GM18520 (cell line): ENCODE results near the gene METTL26.

Experiments
- ATAC-seq: cut with Tn5 transposase; IDR thresholded peaks from one replicate; pipeline ENCODE4 v1.9.1; 2021; ENCODE audit not compliant: unreplicated experiment

METTL26 gene

DNA sequence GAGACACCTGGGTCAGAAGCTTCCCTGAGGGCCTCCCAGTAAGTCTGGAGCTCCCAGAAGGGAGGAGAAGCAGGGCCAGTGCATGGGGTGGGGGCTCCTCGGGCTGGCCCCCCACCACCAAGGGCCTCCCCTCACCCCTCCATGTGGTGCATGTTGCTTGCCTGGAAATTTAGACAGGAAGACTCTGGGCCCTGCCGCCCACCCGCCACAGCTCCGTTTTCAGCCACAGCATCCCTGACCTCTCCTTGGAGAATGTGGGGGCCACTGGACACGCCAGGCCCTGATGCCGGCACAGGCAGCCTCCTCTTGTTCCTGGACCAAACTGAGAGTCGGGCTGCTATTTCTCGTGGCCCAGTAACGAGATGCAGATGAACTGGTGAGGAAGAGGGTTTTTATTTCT is 2.7 kb upstream of the METTL26 start:
- ATAC-seq, result no peak

DNA sequence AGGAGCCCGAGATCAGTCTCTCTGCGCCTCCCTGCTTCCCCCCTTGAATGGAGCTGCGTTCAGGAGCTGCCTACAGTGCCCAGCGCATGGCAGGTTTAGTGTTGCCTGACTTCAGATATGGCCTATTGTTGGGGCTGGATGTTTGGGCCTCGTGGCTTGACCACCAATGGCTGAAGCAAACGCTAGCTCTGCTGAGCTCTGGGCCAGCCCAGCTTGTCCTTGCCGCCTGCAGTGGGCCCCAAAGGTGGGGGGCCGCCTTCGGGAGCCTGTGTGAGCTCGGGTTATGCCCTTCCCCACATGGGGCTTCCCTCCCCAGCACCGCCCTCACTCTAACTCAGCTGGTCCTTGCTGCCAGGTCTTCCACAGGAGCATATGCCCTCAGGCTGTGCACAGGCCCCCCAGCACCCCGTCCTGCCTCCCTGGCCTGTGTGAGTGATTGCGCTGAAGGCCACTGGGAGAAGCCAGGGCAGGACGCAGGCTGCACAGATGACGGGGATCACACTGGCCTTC is 2.0 kb upstream of the METTL26 start:
- no peak for ATAC-seq

DNA sequence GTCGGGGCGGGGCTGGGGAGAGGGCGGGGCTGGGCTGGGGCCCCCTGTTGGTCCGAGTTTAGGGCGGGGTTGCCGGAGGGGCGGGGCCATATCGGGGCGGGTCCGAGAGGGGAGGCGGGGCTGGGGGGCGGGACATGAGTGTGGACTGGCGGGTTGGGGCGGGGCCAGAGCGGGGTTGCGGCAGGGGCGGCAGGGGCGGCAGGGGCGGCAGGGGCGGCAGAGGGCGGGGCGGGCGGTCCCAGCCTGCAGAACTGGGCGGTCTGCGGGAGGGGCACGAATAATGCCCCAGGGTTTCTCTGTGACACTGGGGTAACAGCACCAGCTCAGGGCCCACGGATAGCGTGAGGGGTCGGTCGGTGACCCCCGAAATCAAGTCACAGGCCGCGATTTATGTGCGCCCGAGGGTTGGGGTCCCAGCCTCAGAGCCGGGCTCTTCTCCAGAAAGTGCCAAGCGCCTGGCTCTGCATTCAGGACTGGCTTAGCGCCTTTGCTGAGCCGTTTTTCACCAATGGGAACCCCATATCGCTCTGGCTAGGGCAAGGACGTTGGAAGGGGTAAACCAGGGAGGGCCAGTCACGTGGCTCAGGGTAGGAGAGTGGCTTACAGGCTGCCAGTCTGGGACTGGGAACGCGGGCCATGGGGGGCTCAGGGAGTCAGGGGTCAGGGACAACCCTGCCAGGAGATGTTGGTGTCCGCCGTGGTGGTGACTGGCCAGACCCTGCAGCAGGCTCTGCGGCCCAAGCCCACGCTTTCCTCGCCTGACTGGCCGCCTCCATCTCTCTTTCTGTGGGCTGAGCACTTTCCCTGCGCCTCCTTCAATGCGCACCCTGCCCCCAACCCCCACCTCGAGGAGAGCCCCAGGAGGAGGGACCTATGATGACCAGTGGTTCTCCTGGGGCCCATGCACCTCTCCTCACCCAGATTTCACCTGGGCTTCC is 1.2 kb upstream of the METTL26 start:
- no peak for ATAC-seq

DNA sequence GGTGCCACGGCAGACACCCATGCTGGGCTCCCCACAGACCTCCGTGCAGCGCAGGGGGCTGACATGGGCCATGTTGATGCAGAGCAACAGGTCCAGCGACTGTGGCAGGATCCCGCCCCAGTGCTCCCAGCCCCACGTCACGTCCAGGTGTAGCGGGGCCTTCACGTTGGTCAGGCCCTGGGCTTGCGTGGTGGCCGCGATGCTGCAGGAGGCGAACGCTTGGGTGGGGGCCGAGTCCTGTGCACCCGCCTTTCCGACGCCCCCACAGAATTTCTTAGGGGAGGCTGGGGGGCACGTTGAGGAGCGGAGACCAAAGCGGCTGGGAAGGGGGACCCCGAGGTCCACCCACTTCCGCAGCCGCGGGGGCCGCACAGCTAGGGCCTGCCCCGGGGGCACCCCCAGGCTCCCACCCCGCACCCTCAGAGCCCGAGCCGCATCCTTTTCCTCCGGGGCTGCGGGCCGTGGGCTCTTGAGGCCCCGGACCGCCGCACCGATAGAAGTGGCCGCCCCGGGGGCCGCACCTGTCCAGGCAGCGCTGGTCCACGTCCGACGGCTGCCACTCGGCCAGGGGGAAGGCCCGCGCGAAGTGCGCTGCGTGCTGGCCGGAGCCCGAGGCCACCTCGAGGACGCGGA is 416 bp downstream of the METTL26 start:
- ATAC-seq, result no peak

DNA sequence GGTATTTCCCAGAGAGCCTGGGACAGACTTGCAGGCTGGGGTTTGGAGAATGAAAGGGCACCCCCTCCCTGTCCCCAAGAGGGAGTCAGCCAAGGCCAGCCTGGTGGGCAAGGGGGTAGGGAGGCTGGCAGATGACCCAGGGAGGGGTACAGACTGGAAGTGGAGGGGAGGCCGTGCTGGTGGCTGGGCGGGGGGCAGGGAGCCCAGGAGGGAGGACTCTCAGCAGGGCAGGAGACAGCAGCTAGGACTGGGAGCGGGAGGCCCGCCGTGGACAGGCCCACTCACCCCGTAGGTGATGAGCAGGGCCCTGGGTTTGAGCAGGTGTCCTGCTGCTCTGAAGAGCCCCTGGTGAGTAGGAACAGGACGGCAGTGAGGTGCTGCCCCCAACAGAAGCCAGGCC is 1.1 kb downstream of the METTL26 start:
- ATAC-seq, result no peak

DNA sequence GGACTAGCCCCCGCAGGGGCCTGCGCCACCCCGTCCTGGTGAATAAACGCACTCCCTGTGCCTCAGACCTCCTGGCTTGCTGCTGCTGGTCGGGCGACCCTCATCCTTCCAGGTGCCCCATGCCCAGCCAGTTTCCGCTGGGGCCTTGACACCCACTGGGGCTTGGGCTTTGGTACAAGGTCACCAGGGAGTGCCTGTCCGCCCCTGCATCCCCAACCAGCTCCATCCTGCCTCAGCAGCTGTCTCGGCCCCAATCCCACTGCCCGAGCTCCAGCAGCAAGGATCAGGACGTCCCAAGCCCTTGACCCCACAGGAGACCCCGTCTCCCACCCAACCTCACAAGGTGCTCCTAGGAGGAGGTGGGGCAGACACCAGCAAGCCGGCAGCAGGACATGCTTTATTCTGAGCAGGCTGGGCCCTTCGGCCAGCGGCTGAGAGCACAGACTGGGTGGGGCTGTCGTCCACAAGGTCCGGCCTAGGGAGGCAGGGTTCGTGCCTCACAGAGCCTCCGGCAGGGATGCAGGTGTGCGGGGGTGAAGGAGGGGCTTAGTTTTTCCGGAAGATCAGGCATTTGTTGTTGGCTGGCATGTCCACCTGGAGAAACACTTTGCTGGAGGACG is 1.9 kb downstream of the METTL26 start:
- ATAC-seq, result no peak

DNA sequence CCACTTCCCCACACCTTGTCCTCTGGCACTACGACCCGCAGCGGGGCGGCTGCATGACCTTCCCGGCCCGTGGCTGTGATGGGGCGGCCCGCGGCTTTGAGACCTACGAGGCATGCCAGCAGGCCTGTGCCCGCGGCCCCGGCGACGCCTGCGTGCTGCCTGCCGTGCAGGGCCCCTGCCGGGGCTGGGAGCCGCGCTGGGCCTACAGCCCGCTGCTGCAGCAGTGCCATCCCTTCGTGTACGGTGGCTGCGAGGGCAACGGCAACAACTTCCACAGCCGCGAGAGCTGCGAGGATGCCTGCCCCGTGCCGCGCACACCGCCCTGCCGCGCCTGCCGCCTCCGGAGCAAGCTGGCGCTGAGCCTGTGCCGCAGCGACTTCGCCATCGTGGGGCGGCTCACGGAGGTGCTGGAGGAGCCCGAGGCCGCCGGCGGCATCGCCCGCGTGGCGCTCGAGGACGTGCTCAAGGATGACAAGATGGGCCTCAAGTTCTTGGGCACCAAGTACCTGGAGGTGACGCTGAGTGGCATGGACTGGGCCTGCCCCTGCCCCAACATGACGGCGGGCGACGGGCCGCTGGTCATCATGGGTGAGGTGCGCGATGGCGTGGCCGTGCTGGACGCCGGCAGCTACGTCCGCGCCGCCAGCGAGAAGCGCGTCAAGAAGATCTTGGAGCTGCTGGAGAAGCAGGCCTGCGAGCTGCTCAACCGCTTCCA is 2.6 kb downstream of the METTL26 start:
- ATAC-seq, result no peak

DNA sequence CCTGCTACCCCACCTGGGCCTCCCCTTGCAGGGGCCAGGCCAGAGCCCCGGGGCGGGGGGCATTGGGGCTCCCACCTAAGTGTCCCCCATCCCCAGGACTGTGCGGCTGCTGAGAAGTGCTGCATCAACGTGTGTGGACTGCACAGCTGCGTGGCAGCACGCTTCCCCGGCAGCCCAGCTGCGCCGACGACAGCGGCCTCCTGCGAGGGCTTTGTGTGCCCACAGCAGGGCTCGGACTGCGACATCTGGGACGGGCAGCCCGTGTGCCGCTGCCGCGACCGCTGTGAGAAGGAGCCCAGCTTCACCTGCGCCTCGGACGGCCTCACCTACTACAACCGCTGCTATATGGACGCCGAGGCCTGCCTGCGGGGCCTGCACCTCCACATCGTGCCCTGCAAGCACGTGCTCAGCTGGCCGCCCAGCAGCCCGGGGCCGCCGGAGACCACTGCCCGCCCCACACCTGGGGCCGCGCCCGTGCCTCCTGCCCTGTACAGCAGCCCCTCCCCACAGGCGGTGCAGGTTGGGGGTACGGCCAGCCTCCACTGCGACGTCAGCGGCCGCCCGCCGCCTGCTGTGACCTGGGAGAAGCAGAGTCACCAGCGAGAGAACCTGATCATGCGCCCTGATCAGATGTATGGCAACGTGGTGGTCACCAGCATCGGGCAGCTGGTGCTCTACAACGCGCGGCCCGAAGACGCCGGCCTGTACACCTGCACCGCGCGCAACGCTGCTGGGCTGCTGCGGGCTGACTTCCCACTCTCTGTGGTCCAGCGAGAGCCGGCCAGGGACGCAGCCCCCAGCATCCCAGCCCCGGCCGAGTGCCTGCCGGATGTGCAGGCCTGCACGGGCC is 3.4 kb downstream of the METTL26 start:
- no peak for ATAC-seq

DNA sequence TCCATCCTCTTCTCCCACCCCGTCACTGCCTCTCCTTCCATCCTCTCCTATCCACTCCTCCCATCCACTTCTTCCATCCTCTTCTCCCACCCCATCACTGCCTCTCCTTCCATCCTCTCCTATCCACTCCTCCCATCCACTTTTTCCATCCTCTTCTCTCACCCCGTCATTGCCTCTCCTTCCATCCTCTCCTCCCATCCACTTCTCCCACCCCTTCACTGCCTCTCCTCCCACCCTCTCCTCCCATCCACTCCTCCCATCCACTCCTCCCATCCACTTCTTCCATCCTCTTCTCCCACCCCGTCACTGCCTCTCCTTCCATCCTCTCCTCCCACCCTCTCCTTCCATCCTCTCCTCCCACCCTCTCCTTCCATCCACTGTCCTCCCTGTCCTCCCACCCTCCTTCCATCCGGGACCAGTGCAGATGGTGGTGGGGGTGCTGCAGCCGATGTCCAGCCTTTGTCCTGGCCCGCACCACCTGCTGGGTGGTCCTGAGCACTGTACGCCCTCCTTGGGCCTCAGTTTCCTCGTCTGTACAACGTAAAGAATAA is 4.2 kb downstream of the METTL26 start:
- ATAC-seq, result no peak

DNA sequence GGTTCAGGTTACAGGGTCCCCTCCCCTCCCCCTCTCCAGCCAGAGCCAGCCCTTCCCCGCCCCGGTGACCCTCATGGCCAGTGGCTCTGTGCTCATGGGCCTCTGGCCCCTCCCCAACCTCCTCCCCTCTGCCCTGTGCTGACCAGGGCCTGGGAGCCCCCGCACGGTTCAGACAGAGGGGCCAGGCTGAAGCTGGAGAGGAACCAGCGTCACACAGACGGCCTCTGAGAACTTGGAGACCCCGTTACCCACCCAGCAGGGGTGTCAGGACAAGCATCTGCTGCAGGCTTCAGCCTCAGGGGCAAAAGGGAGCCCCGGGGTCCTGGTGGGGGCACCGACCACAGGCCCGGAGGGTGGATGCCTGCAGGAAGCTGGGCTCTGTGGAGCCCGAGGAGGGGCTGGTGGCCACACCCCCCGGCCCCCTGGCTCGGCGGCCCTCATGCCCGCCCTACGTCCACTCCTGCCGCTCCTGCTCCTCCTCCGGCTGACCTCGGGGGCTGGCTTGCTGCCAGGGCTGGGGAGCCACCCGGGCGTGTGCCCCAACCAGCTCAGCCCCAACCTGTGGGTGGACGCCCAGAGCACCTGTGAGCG is 5.2 kb downstream of the METTL26 start, which contains the start of gene WFIKKN1:
TSS of gene WFIKKN1 (plus strand) at position 171 of the 591 bp plus-strand sequence. CDS start at position 440, 269 bp downstream.
- ATAC-seq, result no peak

DNA sequence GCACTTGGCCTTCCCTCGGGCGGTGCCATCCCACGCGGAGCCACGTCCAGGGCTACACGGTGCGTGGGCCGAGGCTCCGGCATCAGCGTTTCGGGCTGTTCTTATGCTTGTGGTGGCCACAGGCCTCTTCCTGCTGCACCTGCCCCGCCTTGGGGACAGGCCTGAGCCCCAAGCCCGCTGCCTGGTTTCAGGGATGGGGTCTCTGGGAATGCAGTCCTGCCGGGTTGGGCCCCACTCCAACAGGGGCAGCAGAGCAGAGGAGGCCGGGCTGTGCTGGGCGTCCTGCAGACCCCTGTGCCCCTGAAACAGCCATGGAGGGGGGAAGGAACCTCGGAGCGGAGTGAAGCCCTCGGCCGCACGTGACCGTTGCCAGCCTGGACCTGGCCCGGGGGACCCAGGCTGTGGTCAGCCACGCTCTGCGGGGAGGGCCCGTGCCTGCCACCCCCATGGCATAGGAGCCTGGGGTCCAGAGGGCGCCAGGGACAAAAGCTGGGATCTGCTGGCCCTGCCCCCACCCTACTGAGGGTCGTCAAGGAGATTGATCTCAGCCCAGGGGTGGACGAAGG is 5.8 kb downstream of the METTL26 start:
- no peak for ATAC-seq

DNA sequence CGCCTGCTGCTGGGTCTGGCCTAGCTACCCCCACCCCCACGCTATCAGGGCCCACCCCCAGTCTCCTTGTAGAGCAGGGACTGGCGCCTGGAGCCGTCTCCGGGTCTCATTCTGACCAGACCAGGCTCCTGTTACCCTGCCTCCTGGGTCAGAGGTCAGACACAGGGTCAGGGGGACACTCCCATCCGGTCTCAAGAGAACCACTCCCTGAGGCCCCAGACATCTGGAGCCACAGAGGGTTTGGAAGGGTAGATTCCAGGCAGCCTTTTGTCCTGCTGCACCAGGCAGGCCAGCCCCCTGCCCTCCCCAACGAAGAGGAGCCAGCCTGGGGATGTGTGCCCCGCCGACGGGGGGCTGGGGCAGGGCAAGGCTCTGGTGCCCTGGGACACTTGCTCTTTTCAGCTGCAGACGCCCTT is 6.3 kb downstream of the METTL26 start:
- ATAC-seq, result no peak

DNA sequence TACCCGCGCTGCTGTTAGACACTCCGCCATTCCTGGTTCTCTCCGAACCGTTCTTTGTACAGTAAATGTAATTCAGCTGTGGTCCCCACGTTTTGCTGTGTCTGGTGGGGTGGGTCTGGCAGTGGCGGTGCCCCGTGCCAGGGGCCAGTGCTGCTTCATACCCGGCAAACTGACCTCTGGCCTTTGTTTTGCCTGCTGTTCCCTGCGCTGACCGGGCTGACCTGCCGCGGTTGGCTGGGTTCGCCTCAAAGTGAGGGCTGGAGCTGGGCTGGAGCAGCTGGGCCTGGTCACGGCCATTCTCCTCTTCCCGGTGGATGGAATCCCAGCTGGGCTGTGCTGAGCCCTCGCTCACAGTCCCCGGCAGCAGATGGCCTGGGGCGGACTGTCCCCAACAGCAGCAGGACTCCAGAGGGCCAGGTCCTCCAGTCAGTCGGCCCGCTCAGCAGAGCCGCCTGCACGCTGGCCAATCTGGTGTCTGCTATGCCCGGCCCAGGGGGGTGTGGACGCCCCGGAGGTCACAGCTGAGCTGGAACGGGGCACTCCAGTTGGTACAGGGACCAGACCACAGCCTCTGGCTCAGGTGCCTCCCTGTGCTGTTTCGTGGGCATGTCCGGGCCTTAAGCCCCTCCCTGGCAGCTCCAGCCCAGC is 6.8 kb downstream of the METTL26 start:
- ATAC-seq, result no peak

DNA sequence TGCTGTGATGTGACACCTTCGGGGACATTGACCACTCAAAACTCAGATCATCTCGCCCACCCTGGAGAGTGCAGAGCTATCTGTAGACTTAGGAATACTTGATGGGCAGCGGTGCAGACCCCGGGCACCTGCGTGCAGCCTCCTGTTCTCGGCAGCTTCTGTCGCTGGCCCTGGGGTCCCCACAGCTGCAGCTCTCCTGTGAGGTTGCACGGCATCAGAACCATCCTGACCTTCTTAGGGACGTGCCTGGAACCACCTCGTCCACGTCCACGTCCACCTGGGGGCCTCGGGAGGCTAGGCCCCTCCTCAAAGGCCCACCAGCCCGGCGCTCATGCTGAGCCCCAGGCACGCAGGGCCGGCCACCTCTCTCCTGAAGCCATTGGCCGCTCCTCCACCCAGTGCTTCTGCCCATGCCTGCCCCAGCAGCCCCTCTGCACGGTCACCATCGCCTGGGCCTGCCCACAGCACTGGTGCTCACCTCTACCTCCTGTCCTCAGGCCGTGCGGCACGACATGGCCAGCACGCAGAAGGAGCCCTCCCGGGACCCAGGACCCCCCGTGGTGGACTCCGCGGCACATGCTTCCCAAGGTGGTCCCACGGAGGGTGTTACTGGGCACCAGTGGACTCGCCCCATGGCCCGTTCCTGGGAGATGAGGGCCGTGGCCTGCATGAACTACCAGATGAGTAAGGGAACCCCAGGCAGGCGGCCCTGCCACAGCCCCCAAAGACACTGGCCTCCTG is 7.6 kb downstream of the METTL26 start:
- no peak for ATAC-seq

DNA sequence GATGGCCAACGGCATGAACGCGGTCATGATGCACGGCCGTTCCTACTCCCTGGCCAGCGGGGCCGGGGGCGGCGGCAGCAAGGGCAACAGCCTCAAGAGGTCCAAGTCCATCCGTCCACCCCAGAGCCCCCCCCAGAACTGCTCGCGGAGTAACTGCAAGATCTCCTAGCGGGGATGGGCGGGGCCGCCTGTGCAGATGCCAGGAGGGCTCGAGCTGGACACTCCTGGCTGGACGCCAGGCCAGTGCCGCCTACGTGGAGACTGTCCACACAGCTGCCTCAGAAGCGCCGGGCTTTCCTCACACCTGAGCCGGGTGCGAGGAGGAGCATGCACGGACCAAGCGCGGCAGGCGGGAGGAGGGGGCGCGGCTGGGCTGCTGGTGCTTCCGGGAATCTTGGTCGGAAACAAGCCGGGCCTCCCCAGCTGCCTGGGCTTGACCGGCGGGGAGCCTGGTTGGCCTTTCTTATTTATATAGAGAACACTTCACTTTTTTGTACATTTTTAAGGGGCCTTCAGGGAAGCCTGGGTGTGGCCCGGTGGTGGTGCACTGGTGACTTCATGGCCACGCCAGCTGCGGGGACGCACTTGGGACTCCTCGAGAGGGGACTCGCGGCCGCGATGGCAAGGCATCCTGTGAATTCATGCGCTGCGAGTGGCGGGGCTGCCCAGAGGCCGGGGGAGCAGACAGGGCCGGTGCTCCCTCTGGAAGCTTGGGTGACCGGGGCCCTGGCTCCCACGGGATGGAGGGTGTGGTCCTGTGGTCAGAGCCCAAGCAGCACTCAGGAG is 8.5 kb downstream of the METTL26 start:
- no peak for ATAC-seq

DNA sequence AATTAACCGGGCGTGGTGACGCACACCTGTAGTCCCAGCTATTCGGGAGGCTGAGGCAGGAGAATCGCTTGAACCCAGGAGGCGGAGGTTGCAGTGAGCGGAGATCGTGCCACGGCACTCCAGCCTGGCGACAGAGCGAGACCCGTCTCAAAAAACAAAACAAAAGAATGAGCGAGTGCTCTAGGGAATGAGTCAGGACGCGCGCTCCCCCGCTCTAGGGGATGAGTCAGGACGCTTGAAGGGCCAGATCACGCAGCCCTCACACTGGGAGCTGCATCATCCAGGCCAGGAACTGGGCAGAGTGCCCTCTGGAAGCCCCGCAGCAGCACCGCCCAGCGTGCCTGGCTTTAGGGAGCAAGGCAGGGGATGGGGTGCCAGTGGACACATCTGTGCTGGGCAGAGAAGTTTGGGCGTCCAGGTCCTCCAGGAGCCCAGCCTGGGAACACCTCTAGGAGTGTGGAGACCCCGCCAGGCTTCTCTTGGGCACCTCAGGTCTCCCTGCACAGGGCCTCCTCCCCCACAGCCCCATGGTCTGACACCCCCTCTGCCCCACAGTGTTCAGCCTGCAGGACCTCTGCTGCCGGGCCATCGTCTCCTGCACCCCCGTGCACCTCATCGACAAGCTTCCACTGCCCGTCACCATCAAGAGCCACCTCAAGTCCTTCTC is 9.2 kb downstream of the METTL26 start:
- ATAC-seq, result no peak
